Psoas muscle (tissue), 8 donors: Measurements from ENCODE around the gene PCNA. TPM values are rescaled to one million over a fixed set of nuclear protein-coding genes. Genes with fewer than 3 reads are reported as not detected.

ENCODE experiments used
- ATAC-seq, 4 donors: fragments of 200-7000 bp; cut with Tn5 transposase; one replicate each; pipeline ENCODE4 v1.9.1; 2020; ENCODE audit warnings: moderate library complexity in 3 of 4, mild to moderate bottlenecking in 2 of 4
- DNase-seq, 2 donors: peaks; one replicate each; pipeline ENCODE4 v3.0.0-alpha.2; 2020
- H3K27ac ChIP-seq: fragments of 200-600 bp; one replicate; pipeline ENCODE4 v1.8.0; 2022
- H3K27me3 ChIP-seq, 3 donors: fragments of 200-600 bp in 1 of 3; one replicate each; pipeline versions ENCODE4 v1.6.1 to v1.8.0; 2013 to 2022; ENCODE audit warnings: low read length in 2 of 3, mild to moderate bottlenecking in 2 of 3, moderate library complexity in 1 of 3; ENCODE audit not compliant: insufficient read depth in 3 of 3
- H3K36me3 ChIP-seq, 2 donors: fragments of 200-600 bp in 1 of 2; one replicate each; pipeline versions ENCODE4 v1.6.1 to v1.8.0; 2013 to 2022; ENCODE audit warnings: low read depth in 1 of 2, mild to moderate bottlenecking in 1 of 2, moderate library complexity in 1 of 2; ENCODE audit not compliant: insufficient read depth in 1 of 2
- H3K4me1 ChIP-seq: fragments of 200-600 bp; one replicate; pipeline ENCODE4 v1.8.0; 2022
- H3K4me3 ChIP-seq: fragments of 200-600 bp; one replicate; pipeline ENCODE4 v1.8.0; 2022; ENCODE audit warnings: mild to moderate bottlenecking
- H3K9me3 ChIP-seq: fragments of 200-600 bp; one replicate; pipeline ENCODE4 v1.8.0; 2022
- CTCF ChIP-seq: fragments of 200-600 bp; IDR thresholded peaks from one replicate; pipeline ENCODE4 v1.8.0; 2022; ENCODE audit warnings: antibody characterized with exemption
- WGBS, 3 donors: extraction: QIAGEN DNeasy Blood & Tissue Kit; methylation state at CpG; one replicate each; pipeline versions ENCODE4 v1.1.6 to v1.1.7; 2013; 5-methylcytosine and 5-hydroxymethylcytosine counted together
- intact Hi-C, 2 donors: fragments of 100-400 bp; cut with DNase I; formaldehyde crosslinking; loops; one replicate each; pipeline versions ENCODE4 v1.11.0 to v1.14.2; 2022
- polyA plus RNA-seq, 3 donors: library from polyadenylated mRNA; stranded (reverse); fragments of 200-250 nt; gene quantifications; one replicate each; pipeline ENCODE4 v1.2.3, GENCODE V29; 2013
- total RNA-seq, 4 donors: library from RNA; stranded (reverse); fragmentation: NEBNext Ultra II Directional in 2 of 4; extraction: Animal tissue kit (Norgen Biotek cat#: 25700) in 2 of 4; gene quantifications; one replicate each; pipeline versions ENCODE4 v1.2.1 to v1.2.4, GENCODE V29; 2021 to 2023
- donor health status: healthy with polysubstance abuse.
- donor health status: DM: no; HTN: no; CAD: no; lungs with moderate emphysema.
- donor health status: Bipolar disorder and iron deficiency.
- donor health status: healthy.
- donor health status: DM: yes; HTN: yes; CAD: no.
- donor health status: DM: no; HTN: no; CAD: no.
- donor health status: DM: no; HTN: no; CAD: no.
- donor health status: DM: yes; HTN: yes; CAD: no.

PCNA gene
- total and polyA plus RNA-seq, 7 donors = 13.2 to 53.0 (median 19.1) TPM

GRCh38 chr20:5136096-5136495 is 16.3 kb upstream of the PCNA start:
- 35 to 47% (median 38%) methylated on average over 4 of the region's 4 CpGs for WGBS, 3 donors
- ATAC-seq (peak in 1 of 4 donors; percentile 12), DNase-seq (no peak)
- Histone ChIP-seq H3K27me3 (no peaks in the 10 kb centered on the region), H3K27ac (peak overlapping the region; percentile 75), H3K4me1 (peaks cover 54% of the 10 kb centered on the region), H3K9me3 (no peaks in the 10 kb centered on the region), H3K36me3 (no peaks in the 10 kb centered on the region), H3K4me3 (no peak overlapping the region)
- no peak for TF ChIP-seq CTCF
- intact Hi-C loops = no loop called here

GRCh38 chr20:5135363-5136012 is 15.7 kb upstream of the PCNA start:
- DNase-seq (no peak), ATAC-seq (peak; percentile 63 to 73 (median 72))
- no peaks in the 10 kb centered on the region for H3K9me3 ChIP-seq
- H3K27me3 ChIP-seq = no peaks in the 10 kb centered on the region
- H3K4me1 ChIP-seq = peaks cover 54% of the 10 kb centered on the region
- WGBS, 3 donors = 19 to 40% (median 22%) methylated on average over 4 of the region's 4 CpGs
- no peaks in the 10 kb centered on the region for H3K36me3 ChIP-seq
- peak overlapping the region; percentile 75 for H3K27ac ChIP-seq
- H3K4me3 ChIP-seq = peak overlapping the region; percentile 10
- intact Hi-C loops = no loop called here
- no peak for TF ChIP-seq CTCF

- H3K27me3 ChIP-seq = no peaks in the 10 kb centered on the region
- TF ChIP-seq CTCF = no peak
- H3K4me1 ChIP-seq = peaks cover 49% of the 10 kb centered on the region
- ATAC-seq = no peak
- no peak overlapping the region for H3K27ac ChIP-seq
- no peak for DNase-seq
- 90 to 93% (median 92%) methylated on average over 6 of the region's 6 CpGs for WGBS, 3 donors
- intact Hi-C loops = no loop called here
- no peaks in the 10 kb centered on the region for H3K36me3 ChIP-seq
- no peak overlapping the region for H3K4me3 ChIP-seq
- H3K9me3 ChIP-seq = no peaks in the 10 kb centered on the region
These were observed 14.2 kb upstream of the PCNA start for GRCh38 chr20:5133998-5134397.

GRCh38 chr20:5131502-5131901 is 11.7 kb upstream of the PCNA start:
- Histone ChIP-seq H3K27me3 (no peaks in the 10 kb centered on the region), H3K27ac (peak overlapping the region; percentile 61), H3K9me3 (no peaks in the 10 kb centered on the region), H3K4me1 (peaks cover 56% of the 10 kb centered on the region), H3K4me3 (peak overlapping the region; percentile 5), H3K36me3 (no peaks in the 10 kb centered on the region)
- DNase-seq = no peak
- WGBS, 3 donors = 70 to 72% (median 70%) methylated on average over 5 of the region's 5 CpGs
- intact Hi-C loops = no loop called here
- no peak for TF ChIP-seq CTCF
- no peak for ATAC-seq

GRCh38 chr20:5128886-5129285 is 9.1 kb upstream of the PCNA start:
- Histone ChIP-seq H3K27ac (peak overlapping the region; percentile 98), H3K27me3 (no peaks in the 10 kb centered on the region), H3K4me1 (peaks cover 46% of the 10 kb centered on the region), H3K4me3 (peak overlapping the region; percentile 81), H3K9me3 (no peaks in the 10 kb centered on the region), H3K36me3 (no peaks in the 10 kb centered on the region)
- intact Hi-C loops = loop anchor here in 1 of 2 donors (5.0 kb wide), 1 partner anchor 43 kb away; no protein-coding TSS in a partner anchor
- WGBS, 3 donors = 26 to 60% (median 42%) methylated on average over 6 of the region's 6 CpGs
- DNase-seq (no peak), ATAC-seq (no peak)
- TF ChIP-seq CTCF = no peak
